Neural cell (in vitro differentiated cells): Measurements from ENCODE around the gene TRMT1L. TPM values are rescaled to one million over a fixed set of nuclear protein-coding genes. Genes with fewer than 3 reads are reported as not detected.

ENCODE experiments used
- H2AFZ ChIP-seq: fragments of 200-600, 300-800 bp; sonication (generic), shearing (Covaris generic); 2 replicates; pipeline ENCODE4 v1.6.0; 2014; ENCODE audit warnings: low read depth, mild to moderate bottlenecking, antibody characterized with exemption, low read length, moderate library complexity
- H3F3A ChIP-seq: fragments of 200-600 bp; shearing (Covaris generic); 2 replicates; pipeline ENCODE4 v1.6.1; 2016; ENCODE audit warnings: mild to moderate bottlenecking, moderate library complexity, mixed read lengths, antibody characterized with exemption, low read length; ENCODE audit not compliant: insufficient read depth, poor library complexity, severe bottlenecking
- H3K27ac ChIP-seq: fragments of 200-600, 300-800 bp; sonication (generic), shearing (Covaris generic); 2 replicates; pipeline ENCODE4 v1.5.1; 2014; ENCODE audit warnings: mild to moderate bottlenecking, low read length, moderate library complexity
- H3K27me3 ChIP-seq: fragments of 300-800, 200-600 bp; sonication (generic), shearing (Covaris generic); 2 replicates; pipeline ENCODE4 v1.6.0; 2014; ENCODE audit warnings: mild to moderate bottlenecking, low read depth, low read length, moderate library complexity; ENCODE audit not compliant: insufficient read depth
- H3K36me3 ChIP-seq: fragments of 300-800, 200-600 bp; sonication (generic), shearing (Covaris generic); 2 replicates; pipeline ENCODE4 v1.5.1; 2014; ENCODE audit warnings: mild to moderate bottlenecking, antibody characterized with exemption, low read length, moderate library complexity; ENCODE audit not compliant: insufficient read depth
- H3K4me2 ChIP-seq: fragments of 300-800, 200-600 bp; sonication (generic), shearing (Covaris generic); 2 replicates; pipeline ENCODE4 v1.6.0; 2014; ENCODE audit warnings: mild to moderate bottlenecking, low read length
- H3K4me3 ChIP-seq: fragments of 300-800, 200-600 bp; sonication (generic), shearing (Covaris generic); 2 replicates; pipeline ENCODE4 v1.5.1; 2014; ENCODE audit warnings: mild to moderate bottlenecking, low read length, moderate library complexity
- H3K79me2 ChIP-seq: fragments of 200-600 bp; shearing (Covaris generic); replicated peaks from 2 replicates; pipeline ENCODE4 v1.6.0; 2014; ENCODE audit warnings: mild to moderate bottlenecking, low read length, moderate library complexity; ENCODE audit not compliant: insufficient read depth
- H3K9ac ChIP-seq: fragments of 300-800, 200-600 bp; sonication (generic), shearing (Covaris generic); 2 replicates; pipeline ENCODE4 v1.6.1; 2016; ENCODE audit warnings: mild to moderate bottlenecking, low read length, mixed read lengths
- H3K9me2 ChIP-seq: fragments of 200-600 bp; shearing (Covaris generic); 2 replicates; pipeline ENCODE4 v1.6.1; 2016; ENCODE audit warnings: mild to moderate bottlenecking, low read length, mixed read lengths; ENCODE audit not compliant: insufficient read depth
- H3K9me3 ChIP-seq: fragments of 200-600, 300-800 bp; sonication (generic), shearing (Covaris generic); 2 replicates; pipeline ENCODE4 v1.6.1; 2016; ENCODE audit warnings: mild to moderate bottlenecking, mixed run types, low read length, moderate library complexity, mixed read lengths
- H4K20me1 ChIP-seq: fragments of 200-600 bp; shearing (Covaris generic); 2 replicates; pipeline ENCODE4 v1.6.1; 2016; ENCODE audit warnings: mild to moderate bottlenecking, mixed run types; ENCODE audit not compliant: insufficient read depth
- EP300 ChIP-seq: fragments of 450-650 bp; conservative IDR thresholded peaks from 2 replicates; pipeline ENCODE4 v1.6.1; 2014; ENCODE audit warnings: antibody characterized with exemption, mild to moderate bottlenecking, moderate library complexity; ENCODE audit not compliant: poor library complexity, severe bottlenecking
- EZH2 ChIP-seq: fragments of 200-600, 300-800 bp; shearing (Covaris generic), sonication (generic); IDR thresholded peaks from 2 replicates; pipeline ENCODE4 v1.6.1; 2014; ENCODE audit warnings: antibody characterized with exemption, low read length, borderline replicate concordance, mild to moderate bottlenecking; ENCODE audit not compliant: insufficient read depth, poor library complexity, severe bottlenecking
- MXI1 ChIP-seq: fragments of 450-650 bp; conservative IDR thresholded peaks from 2 replicates; pipeline ENCODE4 v1.6.1; 2014; ENCODE audit warnings: antibody characterized with exemption, mild to moderate bottlenecking; ENCODE audit not compliant: poor library complexity, severe bottlenecking
- POLR2AphosphoS5 ChIP-seq: IDR thresholded peaks from 2 replicates; pipeline ENCODE4 v1.6.1; 2012
- RAD21 ChIP-seq: fragments of 450-650 bp; conservative IDR thresholded peaks from 2 replicates; pipeline ENCODE4 v1.6.1; 2014; ENCODE audit warnings: antibody characterized with exemption, mild to moderate bottlenecking, moderate library complexity
- SMC3 ChIP-seq: fragments of 450-650 bp; conservative IDR thresholded peaks from 2 replicates; pipeline ENCODE4 v1.6.1; 2014; ENCODE audit warnings: antibody characterized with exemption, mild to moderate bottlenecking, moderate library complexity; ENCODE audit not compliant: poor library complexity
- TAF1 ChIP-seq: IDR thresholded peaks from 2 replicates; pipeline ENCODE4 v1.6.1; 2012; ENCODE audit warnings: low read depth
- polyA plus RNA-seq: library from polyadenylated mRNA; depleted of rRNA; stranded (reverse); fragments of >200 nt; gene quantifications from 2 replicates; pipeline ENCODE4 v1.2.3, GENCODE V29; 2014
- TF ChIP-seq, protein P1 (sequence below): IDR thresholded peaks from 2 replicates; pipeline ENCODE4 v1.6.1; 2012; ENCODE audit warnings: borderline replicate concordance
- TF ChIP-seq, protein P2 (sequence below): fragments of 450-650 bp; IDR thresholded peaks from 2 replicates; pipeline ENCODE4 v1.5.1; 2014; ENCODE audit warnings: antibody characterized with exemption, mild to moderate bottlenecking, moderate library complexity; ENCODE audit not compliant: poor library complexity, severe bottlenecking

The TRMT1L gene
- polyA plus RNA-seq, 1 donor from 2014 or later = 9.7 TPM

DNA sequence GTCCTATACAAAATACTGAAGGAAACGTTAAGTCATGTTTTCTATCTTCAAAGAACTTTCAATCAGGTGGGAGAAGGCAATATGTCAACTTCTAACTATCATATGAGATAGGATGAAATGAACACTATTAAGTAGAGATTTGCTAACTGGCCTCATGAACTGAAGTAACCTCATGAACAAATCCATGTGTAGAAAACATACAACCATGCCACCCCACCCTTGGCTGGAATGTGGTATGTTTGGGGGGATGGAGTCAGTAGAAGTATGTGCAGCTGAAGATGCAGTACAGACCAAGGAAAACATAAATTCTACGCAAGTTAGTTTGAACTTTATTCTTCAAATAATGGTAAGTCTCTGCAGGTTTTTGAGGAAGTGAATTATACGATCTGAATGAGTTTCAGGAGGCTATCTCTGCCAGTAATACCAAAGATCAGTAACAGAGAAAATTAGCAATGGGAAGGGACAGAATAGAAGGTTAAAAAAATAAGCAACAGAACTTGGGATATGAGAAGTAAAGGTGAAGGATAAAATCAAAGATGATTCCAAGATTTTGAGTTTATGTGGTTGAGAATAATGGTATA is 4.5 kb downstream of the TRMT1L start:
- H3K9ac ChIP-seq = no peak overlapping the region
- no peak overlapping the region for H3K4me3 ChIP-seq
- peaks cover 14% of the 10 kb centered on the region for H3K79me2 ChIP-seq
- no peaks in the 10 kb centered on the region for H3K36me3 ChIP-seq
- H4K20me1 ChIP-seq = no peaks in the 10 kb centered on the region
- TF ChIP-seq MXI1 (no peak), EZH2 (no peak), TAF1 (no peak), EP300 (no peak), POLR2AphosphoS5 (no peak), RAD21 (no peak), SMC3 (no peak)
- TF ChIP-seq, protein P1, sequence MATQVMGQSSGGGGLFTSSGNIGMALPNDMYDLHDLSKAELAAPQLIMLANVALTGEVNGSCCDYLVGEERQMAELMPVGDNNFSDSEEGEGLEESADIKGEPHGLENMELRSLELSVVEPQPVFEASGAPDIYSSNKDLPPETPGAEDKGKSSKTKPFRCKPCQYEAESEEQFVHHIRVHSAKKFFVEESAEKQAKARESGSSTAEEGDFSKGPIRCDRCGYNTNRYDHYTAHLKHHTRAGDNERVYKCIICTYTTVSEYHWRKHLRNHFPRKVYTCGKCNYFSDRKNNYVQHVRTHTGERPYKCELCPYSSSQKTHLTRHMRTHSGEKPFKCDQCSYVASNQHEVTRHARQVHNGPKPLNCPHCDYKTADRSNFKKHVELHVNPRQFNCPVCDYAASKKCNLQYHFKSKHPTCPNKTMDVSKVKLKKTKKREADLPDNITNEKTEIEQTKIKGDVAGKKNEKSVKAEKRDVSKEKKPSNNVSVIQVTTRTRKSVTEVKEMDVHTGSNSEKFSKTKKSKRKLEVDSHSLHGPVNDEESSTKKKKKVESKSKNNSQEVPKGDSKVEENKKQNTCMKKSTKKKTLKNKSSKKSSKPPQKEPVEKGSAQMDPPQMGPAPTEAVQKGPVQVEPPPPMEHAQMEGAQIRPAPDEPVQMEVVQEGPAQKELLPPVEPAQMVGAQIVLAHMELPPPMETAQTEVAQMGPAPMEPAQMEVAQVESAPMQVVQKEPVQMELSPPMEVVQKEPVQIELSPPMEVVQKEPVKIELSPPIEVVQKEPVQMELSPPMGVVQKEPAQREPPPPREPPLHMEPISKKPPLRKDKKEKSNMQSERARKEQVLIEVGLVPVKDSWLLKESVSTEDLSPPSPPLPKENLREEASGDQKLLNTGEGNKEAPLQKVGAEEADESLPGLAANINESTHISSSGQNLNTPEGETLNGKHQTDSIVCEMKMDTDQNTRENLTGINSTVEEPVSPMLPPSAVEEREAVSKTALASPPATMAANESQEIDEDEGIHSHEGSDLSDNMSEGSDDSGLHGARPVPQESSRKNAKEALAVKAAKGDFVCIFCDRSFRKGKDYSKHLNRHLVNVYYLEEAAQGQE = no peak
- TF ChIP-seq, protein P2, sequence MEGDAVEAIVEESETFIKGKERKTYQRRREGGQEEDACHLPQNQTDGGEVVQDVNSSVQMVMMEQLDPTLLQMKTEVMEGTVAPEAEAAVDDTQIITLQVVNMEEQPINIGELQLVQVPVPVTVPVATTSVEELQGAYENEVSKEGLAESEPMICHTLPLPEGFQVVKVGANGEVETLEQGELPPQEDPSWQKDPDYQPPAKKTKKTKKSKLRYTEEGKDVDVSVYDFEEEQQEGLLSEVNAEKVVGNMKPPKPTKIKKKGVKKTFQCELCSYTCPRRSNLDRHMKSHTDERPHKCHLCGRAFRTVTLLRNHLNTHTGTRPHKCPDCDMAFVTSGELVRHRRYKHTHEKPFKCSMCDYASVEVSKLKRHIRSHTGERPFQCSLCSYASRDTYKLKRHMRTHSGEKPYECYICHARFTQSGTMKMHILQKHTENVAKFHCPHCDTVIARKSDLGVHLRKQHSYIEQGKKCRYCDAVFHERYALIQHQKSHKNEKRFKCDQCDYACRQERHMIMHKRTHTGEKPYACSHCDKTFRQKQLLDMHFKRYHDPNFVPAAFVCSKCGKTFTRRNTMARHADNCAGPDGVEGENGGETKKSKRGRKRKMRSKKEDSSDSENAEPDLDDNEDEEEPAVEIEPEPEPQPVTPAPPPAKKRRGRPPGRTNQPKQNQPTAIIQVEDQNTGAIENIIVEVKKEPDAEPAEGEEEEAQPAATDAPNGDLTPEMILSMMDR = no peak
- no peaks in the 10 kb centered on the region for H3F3A ChIP-seq
- H3K4me2 ChIP-seq = no peak overlapping the region
- H3K27me3 ChIP-seq = no peaks in the 10 kb centered on the region
- H3K27ac ChIP-seq = no peak overlapping the region
- H2AFZ ChIP-seq = no peak overlapping the region
- no peaks in the 10 kb centered on the region for H3K9me3 ChIP-seq
- H3K9me2 ChIP-seq = no peaks in the 10 kb centered on the region

DNA sequence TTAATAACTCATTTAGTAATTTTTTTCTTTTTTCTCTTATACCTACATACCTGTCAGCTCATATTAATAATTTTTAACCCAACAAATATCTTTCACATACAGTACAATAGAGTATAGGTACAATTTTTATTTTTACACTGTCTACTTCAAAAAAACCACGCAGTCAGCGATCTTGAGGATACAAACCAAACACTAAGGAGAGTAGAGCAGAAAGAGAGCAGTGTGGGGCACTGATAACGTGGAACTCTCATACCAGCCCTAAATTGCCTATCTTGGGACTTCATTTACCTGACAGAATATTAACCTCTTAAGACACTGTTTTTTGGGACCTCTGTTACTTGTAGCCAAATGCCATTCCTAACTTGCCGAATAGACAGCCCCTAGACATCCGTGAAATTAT is 5.5 kb downstream of the TRMT1L start:
- Histone ChIP-seq H3F3A (no peaks in the 10 kb centered on the region), H3K27me3 (no peaks in the 10 kb centered on the region), H3K36me3 (no peaks in the 10 kb centered on the region), H2AFZ (no peak overlapping the region), H3K4me2 (no peak overlapping the region), H3K27ac (no peak overlapping the region), H3K79me2 (peaks cover 14% of the 10 kb centered on the region), H4K20me1 (no peaks in the 10 kb centered on the region), H3K4me3 (no peak overlapping the region), H3K9me3 (no peaks in the 10 kb centered on the region), H3K9ac (no peak overlapping the region), H3K9me2 (no peaks in the 10 kb centered on the region)
- TF ChIP-seq, protein P2 = no peak
- no peak for TF ChIP-seq TAF1
- no peak for TF ChIP-seq EP300
